PC-3 (cell line): ENCODE results near the gene HOXA6. TPM values are rescaled to one million over a fixed set of nuclear protein-coding genes. Genes with fewer than 3 reads are reported as not detected.
A peak's percentile ranks its signal among the peaks of the same experiment; 100 is the strongest.

Experiments used
- ATAC-seq: fragments of 200-7000 bp; cut with Tn5 transposase; 2 replicates; pipeline ENCODE4 v1.9.1; 2020; ENCODE audit warnings: mild to moderate bottlenecking, moderate library complexity
- BruUV-seq: library from RNA; stranded (reverse); fragments of 400-500 nt; replicated peaks from 2 replicates; lab custom pipeline; 2021; lab: Mats Ljungman, UMichigan
- CTCF ChIA-PET: fragments of 300-600 bp; sonication (Branson Sonifier 250); formaldehyde crosslinking; loops from one replicate; lab custom pipeline; 2022; ENCODE audit warnings: antibody characterized with exemption; lab: Charles Lee
- POLR2A ChIA-PET: fragments of 300-600 bp; sonication (Branson Sonifier 250); formaldehyde crosslinking; loops from one replicate; lab custom pipeline; 2022; ENCODE audit warnings: antibody characterized with exemption; ENCODE audit not compliant: unreplicated experiment; lab: Charles Lee
- DNase-seq: peaks from one replicate; pipeline ENCODE4 v3.0.0-alpha.2; 2015
- H2AFZ ChIP-seq: fragments of 300-600 bp; sonication (generic); 2 replicates; pipeline ENCODE4 v1.6.0; 2016; ENCODE audit warnings: antibody characterized with exemption, low read length
- H3F3A ChIP-seq: fragments of 300-600 bp; sonication (generic); one replicate; pipeline ENCODE4 v1.6.0; 2017; ENCODE audit warnings: antibody characterized with exemption, low read length, control low read depth, mild to moderate bottlenecking; ENCODE audit not compliant: unreplicated experiment
- H3K27ac ChIP-seq: fragments of 300-600 bp; sonication (generic); 2 replicates; pipeline ENCODE4 v1.5.1; 2016; ENCODE audit warnings: mild to moderate bottlenecking, low read length
- H3K27me3 ChIP-seq: fragments of 300-600 bp; sonication (generic); 2 replicates; pipeline ENCODE4 v1.6.1; 2016; ENCODE audit warnings: low read length, mixed read lengths
- H3K36me3 ChIP-seq: fragments of 300-600 bp; sonication (generic); 2 replicates; pipeline ENCODE4 v1.6.1; 2016; ENCODE audit warnings: low read depth, mixed run types, low read length, mixed read lengths
- H3K4me1 ChIP-seq: fragments of 300-600 bp; sonication (generic); 2 replicates; pipeline ENCODE4 v1.5.1; 2016; ENCODE audit warnings: low read length; ENCODE audit not compliant: insufficient read depth
- H3K4me2 ChIP-seq: fragments of 300-600 bp; sonication (generic); 2 replicates; pipeline ENCODE4 v1.6.0; 2016; ENCODE audit warnings: low read length
- H3K4me3 ChIP-seq: fragments of 300-600 bp; sonication (generic); 2 replicates; pipeline ENCODE4 v1.5.1; 2016; ENCODE audit warnings: mild to moderate bottlenecking, low read length, mixed read lengths
- H3K79me2 ChIP-seq: fragments of 300-600 bp; sonication (generic); 2 replicates; pipeline ENCODE4 v1.6.1; 2017; ENCODE audit warnings: low read length, mixed read lengths
- H3K9ac ChIP-seq: fragments of 300-600 bp; sonication (generic); 2 replicates; pipeline ENCODE4 v1.6.0; 2016; ENCODE audit warnings: mild to moderate bottlenecking, low read length
- H3K9me2 ChIP-seq: fragments of 300-600 bp; sonication (generic); replicated peaks from 2 replicates; pipeline ENCODE4 v1.6.1; 2016; ENCODE audit warnings: mixed run types, low read length, mixed read lengths
- H3K9me3 ChIP-seq: fragments of 300-600 bp; sonication (generic); 2 replicates; pipeline ENCODE4 v1.6.1; 2016; ENCODE audit warnings: low read length, mixed read lengths
- H4K20me1 ChIP-seq: fragments of 300-600 bp; sonication (generic); 2 replicates; pipeline ENCODE4 v1.6.1; 2016; ENCODE audit warnings: low read length, mixed read lengths
- CTCF ChIP-seq: fragments of 300-600 bp; sonication (generic); conservative IDR thresholded peaks from 2 replicates; pipeline ENCODE4 v1.5.1; 2017; ENCODE audit warnings: antibody characterized with exemption, low read depth, mild to moderate bottlenecking, low read length
- EZH2 ChIP-seq: fragments of 300-600 bp; sonication (generic); IDR thresholded peaks from one replicate; pipeline ENCODE4 v1.6.1; 2017; ENCODE audit warnings: antibody characterized with exemption, mild to moderate bottlenecking, low read length; ENCODE audit not compliant: unreplicated experiment
- EZH2phosphoT487 ChIP-seq: fragments of 300-600 bp; sonication (generic); IDR thresholded peaks from 2 replicates; pipeline ENCODE4 v1.6.1; 2018; ENCODE audit warnings: mild to moderate bottlenecking, antibody characterized with exemption, low read length, borderline replicate concordance
- intact Hi-C: fragments of 100-400 bp; cut with micrococcal nuclease; formaldehyde crosslinking; loops from 2 replicates; pipeline ENCODE4 v1.9.0; 2023
- total RNA-seq: library from RNA; depleted of rRNA; stranded (reverse); fragments of >200 nt; gene quantifications from 2 replicates; pipeline ENCODE4 v1.2.3, GENCODE V29; 2014

Gene HOXA6
- total RNA-seq, 1 experiment from 2014 or later: 8.3 TPM

GRCh38 chr7:27182861-27183681 is 35.5 kb upstream of the HOXA6 start:
- H3K9me3 ChIP-seq: no peaks in the 10 kb centered on the region
- H3K4me1 ChIP-seq: peaks cover 37% of the 10 kb centered on the region
- ATAC-seq: no peak
- no peaks in the 10 kb centered on the region for H4K20me1 ChIP-seq
- no peaks in the 10 kb centered on the region for H3K9me2 ChIP-seq
- H3K4me3 ChIP-seq: peak overlapping the region; percentile 91
- H3K4me2 ChIP-seq: peak overlapping the region; percentile 99
- ChIA-PET CTCF (no interaction called here), POLR2A (interaction anchor here (0.6 to 0.7 kb wide), 3 partner anchors 8 to 733 kb away, joined by 3 to 4 read pairs (median 3); no protein-coding TSS in a partner anchor)
- peaks cover 99% of the 10 kb centered on the region for H3K79me2 ChIP-seq
- no TSS peak for BruUV-seq
- H2AFZ ChIP-seq: no peak overlapping the region
- no peaks in the 10 kb centered on the region for H3K27me3 ChIP-seq
- no peak for DNase-seq
- no peaks in the 10 kb centered on the region for H3F3A ChIP-seq
- peak overlapping the region; percentile 97 for H3K27ac ChIP-seq
- H3K36me3 ChIP-seq: no peaks in the 10 kb centered on the region
- no peak for TF ChIP-seq EZH2phosphoT487
- TF ChIP-seq CTCF: no peak
- TF ChIP-seq EZH2: no peak
- H3K9ac ChIP-seq: peak overlapping the region; percentile 97
- intact Hi-C loops: no loop called here

GRCh38 chr7:27182285-27182841 is 34.8 kb upstream of the HOXA6 start:
- no peak for TF ChIP-seq EZH2phosphoT487
- 0 out of 2 replicates have a peak, but pooled peaks have one; percentile 26 for TF ChIP-seq CTCF
- Histone ChIP-seq H3K9me3 (no peaks in the 10 kb centered on the region), H3K79me2 (peaks cover 99% of the 10 kb centered on the region), H3K27me3 (no peaks in the 10 kb centered on the region), H4K20me1 (no peaks in the 10 kb centered on the region), H3K9me2 (no peaks in the 10 kb centered on the region), H2AFZ (no peak overlapping the region), H3K4me2 (peak overlapping the region; percentile 99), H3F3A (no peaks in the 10 kb centered on the region), H3K4me3 (peak overlapping the region; percentile 91), H3K36me3 (no peaks in the 10 kb centered on the region), H3K4me1 (peaks cover 37% of the 10 kb centered on the region), H3K9ac (peak overlapping the region; percentile 97), H3K27ac (peak overlapping the region; percentile 97)
- ChIA-PET POLR2A (interaction anchor here (0.5 to 0.6 kb wide), 2 partner anchors 21 to 1264 kb away, joined by 3 to 4 read pairs; no protein-coding TSS in a partner anchor), CTCF (interaction anchor here (0.6 to 0.7 kb wide), 2 partner anchors 10 to 846 kb away, joined by 3 to 4 read pairs; no protein-coding TSS in a partner anchor)
- intact Hi-C loops: no loop called here
- DNase-seq (peak; percentile 64), ATAC-seq (no peak)
- no TSS peak for BruUV-seq
